Smooth muscle cell (in vitro differentiated cells): ENCODE results near the gene SMARCAL1. TPM values are rescaled to one million over a fixed set of nuclear protein-coding genes. Genes with fewer than 3 reads are reported as not detected.

Experiments used
- DNase-seq: peaks from one replicate; lab custom pipeline; 2025; ENCODE audit not compliant: unreplicated experiment; lab: John Stamatoyannopoulos, UW
- H2AFZ ChIP-seq: fragments of 200-600 bp; sonication (generic); 2 replicates; pipeline ENCODE4 v1.6.0; 2016; ENCODE audit warnings: antibody characterized with exemption, low read depth, mild to moderate bottlenecking
- H3F3A ChIP-seq: fragments of 200-600 bp; sonication (generic); 2 replicates; pipeline ENCODE4 v1.6.0; 2017; ENCODE audit warnings: antibody characterized with exemption, low read depth
- H3K27ac ChIP-seq: fragments of 200-600 bp; sonication (generic); 2 replicates; pipeline ENCODE4 v1.5.1; 2016; ENCODE audit warnings: low read depth, mild to moderate bottlenecking
- H3K27me3 ChIP-seq: fragments of 200-600 bp; sonication (generic); 2 replicates; pipeline ENCODE4 v1.6.1; 2016; ENCODE audit warnings: low read depth, mild to moderate bottlenecking
- H3K36me3 ChIP-seq: fragments of 200-600 bp; sonication (generic); 2 replicates; pipeline ENCODE4 v1.5.1; 2016; ENCODE audit warnings: low read depth
- H3K4me1 ChIP-seq: fragments of 200-600 bp; sonication (generic); 2 replicates; pipeline ENCODE4 v1.5.1; 2016; ENCODE audit warnings: low read depth
- H3K4me2 ChIP-seq: fragments of 200-600 bp; sonication (generic); 2 replicates; pipeline ENCODE4 v1.6.0; 2016; ENCODE audit warnings: mild to moderate bottlenecking
- H3K4me3 ChIP-seq: fragments of 200-600 bp; sonication (generic); 2 replicates; pipeline ENCODE4 v1.5.1; 2016; ENCODE audit warnings: mild to moderate bottlenecking
- H3K79me2 ChIP-seq: fragments of 200-600 bp; sonication (generic); 2 replicates; pipeline ENCODE4 v1.6.0; 2016; ENCODE audit warnings: low read depth, mild to moderate bottlenecking
- H3K9ac ChIP-seq: fragments of 200-600 bp; sonication (generic); 2 replicates; pipeline ENCODE4 v1.6.0; 2016; ENCODE audit warnings: low read depth
- H3K9me3 ChIP-seq: fragments of 200-600 bp; sonication (generic); replicated peaks from 2 replicates; pipeline ENCODE4 v1.5.1; 2016; ENCODE audit warnings: low read depth
- H4K20me1 ChIP-seq: fragments of 200-600 bp; sonication (generic); 2 replicates; pipeline ENCODE4 v1.6.0; 2016; ENCODE audit warnings: low read depth
- WGBS: methylation state at CpG from one replicate; pipeline ENCODE4 v1.1.7; 2016; ENCODE audit warnings: low lambda C conversion rate; 5-methylcytosine and 5-hydroxymethylcytosine counted together
- polyA plus RNA-seq: library from polyadenylated mRNA; unstranded; fragments of >200 nt; fragmentation: Nextera tagmentation; extraction: Ambion mirVana; gene quantifications from 2 replicates; pipeline ENCODE4 v1.2.1, GENCODE V29; 2016
- total RNA-seq: library from RNA; depleted of rRNA; stranded (reverse); fragments of >200 nt; gene quantifications from 2 replicates; pipeline ENCODE4 v1.2.3, GENCODE V29; 2014
- TF ChIP-seq, protein P1 (sequence below): fragments of 200-600 bp; sonication (generic); IDR thresholded peaks from 2 replicates; pipeline ENCODE4 v1.5.1; 2017; ENCODE audit warnings: borderline replicate concordance, mild to moderate bottlenecking, antibody characterized with exemption; ENCODE audit not compliant: insufficient read depth, poor library complexity, severe bottlenecking

Gene SMARCAL1
- total and polyA plus RNA-seq, 2 experiments from 2014 or later = 23.1 to 33.5 TPM

DNA sequence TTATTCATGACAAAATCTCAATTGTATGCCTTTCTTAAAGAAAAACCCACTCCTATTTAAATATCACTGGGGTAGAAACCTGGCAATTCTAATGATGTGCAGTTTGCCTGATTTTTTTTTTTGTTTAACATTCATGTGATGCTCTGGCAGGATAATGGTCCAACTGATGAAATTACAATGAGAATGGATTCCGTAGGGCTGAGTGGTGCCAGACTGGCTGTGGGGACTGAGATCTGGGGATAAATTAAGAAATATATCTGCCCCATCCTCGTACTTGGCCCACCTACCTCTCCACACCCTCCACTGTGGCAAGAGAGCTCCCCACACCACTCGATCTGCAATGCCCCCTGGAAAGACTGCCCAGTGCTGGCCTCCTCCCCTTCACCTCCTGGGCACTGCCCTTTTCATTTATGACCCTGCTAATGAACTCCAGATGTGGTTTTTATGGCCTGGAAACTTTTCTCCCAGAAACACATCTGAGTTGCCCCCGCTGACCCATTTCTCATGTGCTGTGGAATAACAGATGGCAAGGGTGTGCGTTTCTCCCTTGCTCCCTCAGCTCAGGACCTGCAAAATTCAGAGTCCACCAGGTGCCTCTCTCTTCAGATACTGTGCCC lies 53.4 kb downstream of the SMARCAL1 start:
- Histone ChIP-seq H3K79me2 (no peaks in the 10 kb centered on the region), H2AFZ (no peak overlapping the region), H3K9ac (no peak overlapping the region), H3K27ac (no peak overlapping the region), H3K4me3 (no peak overlapping the region), H3K4me1 (no peaks in the 10 kb centered on the region), H3F3A (no peaks in the 10 kb centered on the region), H3K27me3 (no peaks in the 10 kb centered on the region), H3K9me3 (no peaks in the 10 kb centered on the region), H3K4me2 (no peak overlapping the region), H3K36me3 (no peaks in the 10 kb centered on the region), H4K20me1 (no peaks in the 10 kb centered on the region)
- WGBS = 83% methylated on average over 5 of the region's 5 CpGs
- TF ChIP-seq, protein P1, sequence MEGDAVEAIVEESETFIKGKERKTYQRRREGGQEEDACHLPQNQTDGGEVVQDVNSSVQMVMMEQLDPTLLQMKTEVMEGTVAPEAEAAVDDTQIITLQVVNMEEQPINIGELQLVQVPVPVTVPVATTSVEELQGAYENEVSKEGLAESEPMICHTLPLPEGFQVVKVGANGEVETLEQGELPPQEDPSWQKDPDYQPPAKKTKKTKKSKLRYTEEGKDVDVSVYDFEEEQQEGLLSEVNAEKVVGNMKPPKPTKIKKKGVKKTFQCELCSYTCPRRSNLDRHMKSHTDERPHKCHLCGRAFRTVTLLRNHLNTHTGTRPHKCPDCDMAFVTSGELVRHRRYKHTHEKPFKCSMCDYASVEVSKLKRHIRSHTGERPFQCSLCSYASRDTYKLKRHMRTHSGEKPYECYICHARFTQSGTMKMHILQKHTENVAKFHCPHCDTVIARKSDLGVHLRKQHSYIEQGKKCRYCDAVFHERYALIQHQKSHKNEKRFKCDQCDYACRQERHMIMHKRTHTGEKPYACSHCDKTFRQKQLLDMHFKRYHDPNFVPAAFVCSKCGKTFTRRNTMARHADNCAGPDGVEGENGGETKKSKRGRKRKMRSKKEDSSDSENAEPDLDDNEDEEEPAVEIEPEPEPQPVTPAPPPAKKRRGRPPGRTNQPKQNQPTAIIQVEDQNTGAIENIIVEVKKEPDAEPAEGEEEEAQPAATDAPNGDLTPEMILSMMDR = no peak
- DNase-seq = no peak

DNA sequence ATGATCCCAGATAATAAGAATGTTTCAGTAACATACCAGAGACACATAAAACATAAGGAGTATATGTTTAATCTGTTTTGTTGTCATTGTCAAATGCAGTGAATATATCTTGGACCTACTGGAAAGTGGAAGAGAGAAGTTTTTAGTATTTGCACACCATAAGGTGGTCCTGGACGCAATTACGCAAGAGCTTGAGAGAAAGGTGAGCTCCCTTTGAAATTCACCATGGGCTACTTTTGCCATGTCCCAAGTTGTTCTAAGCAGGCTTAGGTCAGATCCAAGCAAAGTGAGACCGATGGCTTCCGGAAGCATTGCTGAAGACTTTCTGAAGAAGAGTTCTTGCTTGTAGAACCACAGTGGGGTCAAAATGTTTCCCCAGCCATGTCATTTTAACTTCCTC lies 55.6 kb downstream of the SMARCAL1 start:
- DNase-seq = no peak
- Histone ChIP-seq H3K27ac (no peak overlapping the region), H3K36me3 (no peaks in the 10 kb centered on the region), H3K27me3 (no peaks in the 10 kb centered on the region), H2AFZ (no peak overlapping the region), H3K79me2 (no peaks in the 10 kb centered on the region), H3K4me3 (no peak overlapping the region), H3K9ac (no peak overlapping the region), H4K20me1 (no peaks in the 10 kb centered on the region), H3K9me3 (no peaks in the 10 kb centered on the region), H3K4me2 (no peak overlapping the region), H3K4me1 (no peaks in the 10 kb centered on the region), H3F3A (no peaks in the 10 kb centered on the region)
- WGBS = 99% methylated on average over 4 of the region's 4 CpGs
- TF ChIP-seq, protein P1 = no peak

DNA sequence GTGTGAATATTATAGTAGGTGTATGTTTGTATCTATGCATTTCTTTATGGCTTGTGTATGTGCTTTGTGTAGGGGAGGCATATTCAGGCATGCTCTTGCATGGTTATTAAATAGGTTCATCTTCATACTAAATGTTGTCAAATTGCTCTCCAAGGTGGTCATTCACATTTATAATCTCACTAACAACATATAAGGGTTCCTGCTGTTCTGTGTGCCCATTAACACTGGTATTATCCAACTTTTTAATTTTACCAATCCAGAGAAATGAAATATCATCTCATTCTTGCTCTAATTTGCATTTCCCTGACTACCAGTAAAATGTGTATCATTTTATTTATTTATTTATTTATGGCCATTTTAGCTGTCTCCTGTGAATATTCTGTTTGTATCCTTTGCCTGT lies 57.4 kb downstream of the SMARCAL1 start:
- TF ChIP-seq, protein P1 = no peak
- no peak overlapping the region for H3K9ac ChIP-seq
- H3K79me2 ChIP-seq = no peaks in the 10 kb centered on the region
- no peak overlapping the region for H3K27ac ChIP-seq
- H3K9me3 ChIP-seq = no peaks in the 10 kb centered on the region
- H2AFZ ChIP-seq = no peak overlapping the region
- H3K36me3 ChIP-seq = no peaks in the 10 kb centered on the region
- no peaks in the 10 kb centered on the region for H3F3A ChIP-seq
- no peaks in the 10 kb centered on the region for H3K4me1 ChIP-seq
- H3K27me3 ChIP-seq = no peaks in the 10 kb centered on the region
- H4K20me1 ChIP-seq = no peaks in the 10 kb centered on the region
- H3K4me2 ChIP-seq = no peak overlapping the region
- DNase-seq = no peak
- no peak overlapping the region for H3K4me3 ChIP-seq

DNA sequence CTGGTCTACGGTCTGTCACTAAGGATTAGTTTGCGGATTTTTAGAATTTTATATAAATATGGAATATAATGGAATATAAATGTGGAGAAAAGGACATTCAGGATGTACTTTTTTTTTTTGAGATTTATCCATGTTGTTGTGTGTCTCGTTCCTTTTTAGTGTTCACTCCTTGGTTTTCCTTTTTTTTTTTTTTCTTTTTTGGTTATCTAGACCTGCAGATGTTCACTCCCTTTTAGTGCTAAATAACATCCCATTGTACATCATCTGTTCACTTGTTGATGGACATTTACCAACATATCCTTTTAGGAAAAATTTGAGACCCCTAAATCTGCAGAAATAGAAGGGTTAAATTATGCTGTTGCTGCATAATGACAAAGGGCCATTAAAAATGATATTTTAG lies 60.9 kb downstream of the SMARCAL1 start:
- no peaks in the 10 kb centered on the region for H4K20me1 ChIP-seq
- no peaks in the 10 kb centered on the region for H3K27me3 ChIP-seq
- no peaks in the 10 kb centered on the region for H3K79me2 ChIP-seq
- 85% methylated on average over 3 of the region's 3 CpGs for WGBS
- no peaks in the 10 kb centered on the region for H3K36me3 ChIP-seq
- no peaks in the 10 kb centered on the region for H3K4me1 ChIP-seq
- H3K4me3 ChIP-seq = no peak overlapping the region
- no peak overlapping the region for H3K4me2 ChIP-seq
- H3K9me3 ChIP-seq = no peaks in the 10 kb centered on the region
- no peak for DNase-seq
- H3K27ac ChIP-seq = no peak overlapping the region
- no peaks in the 10 kb centered on the region for H3F3A ChIP-seq
- no peak overlapping the region for H2AFZ ChIP-seq
- TF ChIP-seq, protein P1 = no peak
- no peak overlapping the region for H3K9ac ChIP-seq
